ENCODE measurements around the gene NDUFA6.

GRCh38 chr22:42039271-42039670 is 51.3 kb downstream of the NDUFA6 start:
- TF ChIP-seq ZFP30 (CRISPR knock-in tag; IDR thresholded peaks at IDR 0.05) (no peak), ZNF565 (CRISPR knock-in tag; conservative IDR thresholded peaks at IDR 0.05; ENCODE audit: low read depth) (no peak), CSDC2 (CRISPR knock-in tag; IDR thresholded peaks at IDR 0.05) (no peak), ZFP3 (CRISPR knock-in tag; IDR thresholded peaks at IDR 0.05) (no peak), BACH2 (CRISPR knock-in tag; IDR thresholded peaks at IDR 0.05; ENCODE audit: borderline replicate concordance) (no peak), ARNTL (CRISPR knock-in tag; IDR thresholded peaks at IDR 0.05; ENCODE audit: borderline replicate concordance, low read depth) (no peak), GLIS3 (CRISPR knock-in tag; IDR thresholded peaks at IDR 0.05) (no peak), RARB (CRISPR knock-in tag; IDR thresholded peaks at IDR 0.05) (no peak)
